Liver (tissue), 9 donors: ENCODE results near the gene AGPAT3. TPM values are rescaled to one million over a fixed set of nuclear protein-coding genes. Genes with fewer than 3 reads are reported as not detected.

ENCODE experiments used
- DNase-seq: peaks from one replicate; pipeline ENCODE4 v3.0.0-alpha.2; 2017; ENCODE audit warnings: low spot score
- H3K27ac ChIP-seq, 2 donors: one replicate each; pipeline ENCODE4 v1.7.0; 2013; ENCODE audit warnings: inconsistent platforms in 2 of 2, low read length in 2 of 2, control low read depth in 1 of 2, low read depth in 1 of 2, mild to moderate bottlenecking in 1 of 2
- H3K27me3 ChIP-seq, 4 donors: one replicate each; pipeline versions ENCODE4 v1.6.1 to v1.7.0; 2013; ENCODE audit warnings: low read length in 3 of 4, inconsistent platforms in 1 of 4, mild to moderate bottlenecking in 1 of 4, moderate library complexity in 1 of 4; ENCODE audit not compliant: control insufficient read depth in 4 of 4, insufficient read depth in 4 of 4
- H3K36me3 ChIP-seq, 4 donors: one replicate each; pipeline versions ENCODE4 v1.6.1 to v1.7.0; 2013; ENCODE audit warnings: low read length in 3 of 4, mild to moderate bottlenecking in 3 of 4, low read depth in 1 of 4, moderate library complexity in 1 of 4; ENCODE audit not compliant: control insufficient read depth in 4 of 4, insufficient read depth in 3 of 4
- H3K4me1 ChIP-seq, 4 donors: one replicate each; pipeline versions ENCODE4 v1.6.1 to v1.7.0; 2013; ENCODE audit warnings: low read length in 3 of 4, mild to moderate bottlenecking in 3 of 4, moderate library complexity in 1 of 4; ENCODE audit not compliant: control insufficient read depth in 4 of 4, insufficient read depth in 4 of 4
- H3K4me3 ChIP-seq, 3 donors: one replicate each; pipeline versions ENCODE4 v1.6.1 to v1.7.0; 2013; ENCODE audit warnings: low read length in 3 of 3, control low read depth in 1 of 3, low read depth in 1 of 3, mild to moderate bottlenecking in 1 of 3
- H3K9ac ChIP-seq, 2 donors: one replicate each; pipeline ENCODE4 v1.7.0; 2013; ENCODE audit warnings: low read length in 2 of 2, mild to moderate bottlenecking in 2 of 2, moderate library complexity in 2 of 2, control low read depth in 1 of 2, low read depth in 1 of 2
- H3K9me3 ChIP-seq, 4 donors: one replicate each; pipeline versions ENCODE4 v1.6.1 to v1.7.0; 2013; ENCODE audit warnings: low read length in 3 of 4; ENCODE audit not compliant: control insufficient read depth in 4 of 4
- ATF3 ChIP-seq: IDR thresholded peaks from 2 replicates; pipeline ENCODE4 v1.6.1; 2016; ENCODE audit warnings: antibody characterized with exemption
- EGR1 ChIP-seq, 2 donors: IDR thresholded peaks; 2 replicates each; pipeline ENCODE4 v1.6.1; 2016 to 2018; ENCODE audit warnings: antibody characterized with exemption in 2 of 2, low read depth in 2 of 2
- FOXA1 ChIP-seq: IDR thresholded peaks from 2 replicates; pipeline ENCODE4 v1.6.1; 2016; ENCODE audit warnings: antibody characterized with exemption
- FOXA2 ChIP-seq: IDR thresholded peaks from 2 replicates; pipeline ENCODE4 v1.6.1; 2016; ENCODE audit warnings: antibody characterized with exemption
- GABPA ChIP-seq, 2 donors: IDR thresholded peaks in 1 of 2; conservative IDR thresholded peaks in 1 of 2; 2 replicates each; pipeline ENCODE4 v1.6.1; 2016; ENCODE audit warnings: antibody characterized with exemption in 2 of 2, mild to moderate bottlenecking in 1 of 2, moderate library complexity in 1 of 2
- HNF4A ChIP-seq, 2 donors: conservative IDR thresholded peaks; 2 replicates each; pipeline ENCODE4 v1.6.1; 2016; ENCODE audit warnings: antibody characterized with exemption in 2 of 2, mild to moderate bottlenecking in 2 of 2
- HNF4G ChIP-seq: IDR thresholded peaks from 2 replicates; pipeline ENCODE4 v1.6.1; 2016; ENCODE audit warnings: antibody characterized with exemption
- JUND ChIP-seq, 2 donors: IDR thresholded peaks; 2 replicates each; pipeline ENCODE4 v1.6.1; 2016; ENCODE audit warnings: antibody characterized with exemption in 2 of 2
- MAX ChIP-seq: IDR thresholded peaks from 2 replicates; pipeline ENCODE4 v1.6.1; 2016; ENCODE audit warnings: antibody characterized with exemption
- NR2F2 ChIP-seq: IDR thresholded peaks from 2 replicates; pipeline ENCODE4 v1.6.1; 2016; ENCODE audit warnings: antibody characterized with exemption
- RAD21 ChIP-seq, 2 donors: IDR thresholded peaks; 2 replicates each; pipeline ENCODE4 v1.6.1; 2016; ENCODE audit warnings: antibody characterized with exemption in 2 of 2, mild to moderate bottlenecking in 2 of 2
- RXRA ChIP-seq, 2 donors: IDR thresholded peaks; 2 replicates each; pipeline ENCODE4 v1.6.1; 2017 to 2018; ENCODE audit warnings: antibody characterized with exemption in 2 of 2, mild to moderate bottlenecking in 1 of 2
- SP1 ChIP-seq: IDR thresholded peaks from 2 replicates; pipeline ENCODE4 v1.6.1; 2018; ENCODE audit warnings: antibody characterized with exemption, mild to moderate bottlenecking
- TAF1 ChIP-seq: conservative IDR thresholded peaks from 2 replicates; pipeline ENCODE4 v1.6.1; 2016; ENCODE audit warnings: antibody characterized with exemption, mild to moderate bottlenecking
- YY1 ChIP-seq: IDR thresholded peaks from 2 replicates; pipeline ENCODE4 v1.6.1; 2016; ENCODE audit warnings: antibody characterized with exemption, mild to moderate bottlenecking
- WGBS: extraction: QIAGEN DNeasy Blood & Tissue Kit; methylation state at CpG from one replicate; pipeline ENCODE4 v1.1.7; 2013; 5-methylcytosine and 5-hydroxymethylcytosine counted together
- polyA plus RNA-seq, 2 donors: library from polyadenylated mRNA; stranded (reverse) in 1 of 2; unstranded in 1 of 2; fragments of 200-250 nt in 1 of 2; fragments of >200 nt in 1 of 2; fragmentation: Nextera tagmentation in 1 of 2; extraction: Ambion mirVana in 1 of 2; gene quantifications; one replicate each; pipeline versions ENCODE4 v1.2.1 to v1.2.3, GENCODE V29; 2013 to 2015
- total RNA-seq, 2 donors: library from RNA; depleted of rRNA; stranded (reverse); fragments of >200 nt; gene quantifications; one replicate each; pipeline ENCODE4 v1.2.3, GENCODE V29; 2014
- TF ChIP-seq, protein P1 (sequence below): IDR thresholded peaks from 2 replicates; pipeline ENCODE4 v1.6.1; 2016; ENCODE audit warnings: antibody characterized with exemption, mild to moderate bottlenecking
- TF ChIP-seq, protein P2 (sequence below): fragments of 150-350 bp; IDR thresholded peaks from 2 replicates; pipeline ENCODE4 v1.5.1; 2017; ENCODE audit warnings: improper control_type of control experiment, low read depth, low read length; ENCODE audit not compliant: missing input control
- TF ChIP-seq, protein P3 (sequence below): IDR thresholded peaks from 2 replicates; pipeline ENCODE4 v1.6.1; 2016; ENCODE audit warnings: antibody characterized with exemption
- donor health status: healthy.
- donor health status: healthy.
- donor health status: healthy.
- donor health status: healthy.
- donor health status: healthy.

Gene AGPAT3
- total and polyA plus RNA-seq, 4 donors, result 32.3 to 148 (median 59.8) TPM

- TF ChIP-seq HNF4G, result no peak
- no peak for TF ChIP-seq FOXA2
- no peak for TF ChIP-seq NR2F2
- no peak for TF ChIP-seq GABPA (IDR thresholded peaks at IDR 0.05 in 1 of 2, conservative IDR thresholded peaks at IDR 0.05 in 1 of 2)
- no peak for TF ChIP-seq FOXA1
- TF ChIP-seq, protein P1, sequence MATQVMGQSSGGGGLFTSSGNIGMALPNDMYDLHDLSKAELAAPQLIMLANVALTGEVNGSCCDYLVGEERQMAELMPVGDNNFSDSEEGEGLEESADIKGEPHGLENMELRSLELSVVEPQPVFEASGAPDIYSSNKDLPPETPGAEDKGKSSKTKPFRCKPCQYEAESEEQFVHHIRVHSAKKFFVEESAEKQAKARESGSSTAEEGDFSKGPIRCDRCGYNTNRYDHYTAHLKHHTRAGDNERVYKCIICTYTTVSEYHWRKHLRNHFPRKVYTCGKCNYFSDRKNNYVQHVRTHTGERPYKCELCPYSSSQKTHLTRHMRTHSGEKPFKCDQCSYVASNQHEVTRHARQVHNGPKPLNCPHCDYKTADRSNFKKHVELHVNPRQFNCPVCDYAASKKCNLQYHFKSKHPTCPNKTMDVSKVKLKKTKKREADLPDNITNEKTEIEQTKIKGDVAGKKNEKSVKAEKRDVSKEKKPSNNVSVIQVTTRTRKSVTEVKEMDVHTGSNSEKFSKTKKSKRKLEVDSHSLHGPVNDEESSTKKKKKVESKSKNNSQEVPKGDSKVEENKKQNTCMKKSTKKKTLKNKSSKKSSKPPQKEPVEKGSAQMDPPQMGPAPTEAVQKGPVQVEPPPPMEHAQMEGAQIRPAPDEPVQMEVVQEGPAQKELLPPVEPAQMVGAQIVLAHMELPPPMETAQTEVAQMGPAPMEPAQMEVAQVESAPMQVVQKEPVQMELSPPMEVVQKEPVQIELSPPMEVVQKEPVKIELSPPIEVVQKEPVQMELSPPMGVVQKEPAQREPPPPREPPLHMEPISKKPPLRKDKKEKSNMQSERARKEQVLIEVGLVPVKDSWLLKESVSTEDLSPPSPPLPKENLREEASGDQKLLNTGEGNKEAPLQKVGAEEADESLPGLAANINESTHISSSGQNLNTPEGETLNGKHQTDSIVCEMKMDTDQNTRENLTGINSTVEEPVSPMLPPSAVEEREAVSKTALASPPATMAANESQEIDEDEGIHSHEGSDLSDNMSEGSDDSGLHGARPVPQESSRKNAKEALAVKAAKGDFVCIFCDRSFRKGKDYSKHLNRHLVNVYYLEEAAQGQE, result no peak
- TF ChIP-seq JUND (IDR thresholded peaks at IDR 0.05), result no peak
These were observed 16.3 kb upstream of the AGPAT3 start (continued) for GRCh38 chr21:43848771-43849170.

DNA sequence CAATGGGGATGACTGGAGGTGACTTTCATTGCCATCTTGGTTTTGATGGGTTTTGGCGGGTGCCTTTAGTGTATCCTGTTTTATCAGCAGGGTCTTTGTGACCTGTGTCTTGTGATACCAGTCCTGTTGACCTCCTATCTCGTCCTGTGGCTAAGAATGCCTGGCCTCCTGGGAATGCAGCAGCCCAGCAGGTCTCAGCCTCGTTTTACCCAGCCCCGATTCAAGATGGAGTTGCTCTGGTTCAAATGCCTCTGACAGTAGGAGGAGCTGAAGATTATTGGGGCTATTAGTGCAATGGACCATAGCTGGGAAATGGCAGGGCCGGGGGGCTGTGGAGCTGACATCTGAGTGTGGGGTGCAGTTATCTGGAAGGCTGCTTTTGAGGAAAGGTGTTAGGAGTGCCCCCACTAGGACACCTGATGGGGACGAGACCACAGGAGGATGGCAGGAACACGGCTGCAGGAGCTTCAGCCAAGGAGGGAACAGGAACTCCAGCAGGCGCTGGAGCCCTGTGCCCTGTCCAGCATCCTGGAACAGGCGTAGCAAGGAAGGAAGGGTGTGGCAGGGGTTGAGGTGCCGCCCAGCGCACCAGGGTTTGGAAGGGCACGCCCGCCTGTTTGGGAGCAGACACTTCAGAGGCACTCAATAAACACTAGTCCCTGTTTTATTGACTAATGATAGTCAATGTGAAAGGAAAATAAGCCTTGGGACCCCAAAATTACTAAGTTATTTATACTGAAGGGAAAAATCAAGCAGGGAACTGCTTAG lies 15.3 kb upstream of the AGPAT3 start:
- no peaks in the 10 kb centered on the region for H3K9me3 ChIP-seq
- TF ChIP-seq SP1 (no peak), RXRA (IDR thresholded peaks at IDR 0.05) (no peak), HNF4A (conservative IDR thresholded peaks at IDR 0.05) (no peak), TAF1 (no peak), FOXA1 (no peak), NR2F2 (no peak), FOXA2 (no peak), MAX (no peak), YY1 (no peak), ATF3 (no peak), JUND (IDR thresholded peaks at IDR 0.05) (no peak), EGR1 (IDR thresholded peaks at IDR 0.05; ENCODE audit: low read depth in 2 of 2) (no peak), HNF4G (no peak), RAD21 (IDR thresholded peaks at IDR 0.05) (no peak), GABPA (IDR thresholded peaks at IDR 0.05 in 1 of 2, conservative IDR thresholded peaks at IDR 0.05 in 1 of 2) (no peak)
- TF ChIP-seq, protein P2, sequence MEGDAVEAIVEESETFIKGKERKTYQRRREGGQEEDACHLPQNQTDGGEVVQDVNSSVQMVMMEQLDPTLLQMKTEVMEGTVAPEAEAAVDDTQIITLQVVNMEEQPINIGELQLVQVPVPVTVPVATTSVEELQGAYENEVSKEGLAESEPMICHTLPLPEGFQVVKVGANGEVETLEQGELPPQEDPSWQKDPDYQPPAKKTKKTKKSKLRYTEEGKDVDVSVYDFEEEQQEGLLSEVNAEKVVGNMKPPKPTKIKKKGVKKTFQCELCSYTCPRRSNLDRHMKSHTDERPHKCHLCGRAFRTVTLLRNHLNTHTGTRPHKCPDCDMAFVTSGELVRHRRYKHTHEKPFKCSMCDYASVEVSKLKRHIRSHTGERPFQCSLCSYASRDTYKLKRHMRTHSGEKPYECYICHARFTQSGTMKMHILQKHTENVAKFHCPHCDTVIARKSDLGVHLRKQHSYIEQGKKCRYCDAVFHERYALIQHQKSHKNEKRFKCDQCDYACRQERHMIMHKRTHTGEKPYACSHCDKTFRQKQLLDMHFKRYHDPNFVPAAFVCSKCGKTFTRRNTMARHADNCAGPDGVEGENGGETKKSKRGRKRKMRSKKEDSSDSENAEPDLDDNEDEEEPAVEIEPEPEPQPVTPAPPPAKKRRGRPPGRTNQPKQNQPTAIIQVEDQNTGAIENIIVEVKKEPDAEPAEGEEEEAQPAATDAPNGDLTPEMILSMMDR, result no peak
- TF ChIP-seq, protein P3, sequence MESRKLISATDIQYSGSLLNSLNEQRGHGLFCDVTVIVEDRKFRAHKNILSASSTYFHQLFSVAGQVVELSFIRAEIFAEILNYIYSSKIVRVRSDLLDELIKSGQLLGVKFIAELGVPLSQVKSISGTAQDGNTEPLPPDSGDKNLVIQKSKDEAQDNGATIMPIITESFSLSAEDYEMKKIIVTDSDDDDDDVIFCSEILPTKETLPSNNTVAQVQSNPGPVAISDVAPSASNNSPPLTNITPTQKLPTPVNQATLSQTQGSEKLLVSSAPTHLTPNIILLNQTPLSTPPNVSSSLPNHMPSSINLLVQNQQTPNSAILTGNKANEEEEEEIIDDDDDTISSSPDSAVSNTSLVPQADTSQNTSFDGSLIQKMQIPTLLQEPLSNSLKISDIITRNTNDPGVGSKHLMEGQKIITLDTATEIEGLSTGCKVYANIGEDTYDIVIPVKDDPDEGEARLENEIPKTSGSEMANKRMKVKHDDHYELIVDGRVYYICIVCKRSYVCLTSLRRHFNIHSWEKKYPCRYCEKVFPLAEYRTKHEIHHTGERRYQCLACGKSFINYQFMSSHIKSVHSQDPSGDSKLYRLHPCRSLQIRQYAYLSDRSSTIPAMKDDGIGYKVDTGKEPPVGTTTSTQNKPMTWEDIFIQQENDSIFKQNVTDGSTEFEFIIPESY, result no peak
- TF ChIP-seq, protein P1, result no peak
- no peaks in the 10 kb centered on the region for H3K36me3 ChIP-seq
- no peaks in the 10 kb centered on the region for H3K27me3 ChIP-seq
- WGBS, result 74% methylated on average over 13 of the region's 13 CpGs
- no peak overlapping the region for H3K4me3 ChIP-seq
- H3K27ac ChIP-seq, result no peak overlapping the region
- no peak for DNase-seq
- H3K4me1 ChIP-seq, result no peaks in the 10 kb centered on the region
- no peak overlapping the region for H3K9ac ChIP-seq
